HG03520 (cell line): ENCODE results near the gene HSD3B7.
A peak's percentile ranks its signal among the peaks of the same experiment; 100 is the strongest.
"Not testable (repeated sequence)": the region's sequence is repeated elsewhere in the genome, so short reads cannot be mapped to it uniquely, and the experiment has no call there.

Source experiments
- ATAC-seq: cut with Tn5 transposase; IDR thresholded peaks from one replicate; pipeline ENCODE4 v1.9.1; 2021; ENCODE audit warnings: mild to moderate bottlenecking, moderate library complexity; ENCODE audit not compliant: unreplicated experiment

The HSD3B7 gene

DNA sequence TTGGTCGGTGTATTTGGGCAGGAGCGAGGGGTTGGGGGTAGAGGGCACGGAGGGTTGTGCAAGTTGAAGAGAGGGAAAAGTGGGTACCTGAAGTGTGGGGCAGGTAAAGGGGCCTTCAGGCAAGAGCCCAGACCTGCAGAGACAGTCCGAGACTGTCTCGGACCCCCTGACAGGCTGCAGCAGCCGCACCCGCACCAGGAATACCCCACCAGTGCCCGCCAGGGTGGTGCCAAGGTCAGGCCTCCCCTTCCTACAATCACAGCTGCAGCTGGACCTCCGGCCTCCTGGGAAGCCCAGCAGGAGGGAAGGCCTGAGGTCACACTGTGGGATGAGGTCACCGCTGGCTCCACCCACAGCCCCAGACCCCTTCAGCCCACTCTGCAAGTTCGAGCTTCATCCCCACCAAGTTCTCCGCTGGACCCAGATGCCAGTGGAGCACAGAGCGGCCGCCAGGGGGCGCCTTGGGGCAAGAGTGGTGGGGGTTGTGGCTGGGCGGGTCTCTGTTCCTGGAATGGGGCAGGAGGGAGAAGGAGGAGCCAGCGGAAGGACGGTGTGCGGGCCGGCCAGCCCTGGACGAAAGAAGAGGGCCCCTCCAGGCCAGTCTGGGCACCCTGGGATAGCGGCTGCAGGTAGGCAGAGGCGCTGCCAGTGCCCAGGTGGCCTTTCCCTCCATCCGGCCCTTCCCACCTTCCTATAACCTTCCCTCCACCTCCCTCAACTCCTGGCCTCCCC, at the start of gene HSD3B7:
Gene HSD3B7, plus strand, starts transcription at position 539 of the 732 bp plus-strand sequence. CDS start 452 bp downstream, outside the sequence.
- ATAC-seq, result peak; percentile 61

DNA sequence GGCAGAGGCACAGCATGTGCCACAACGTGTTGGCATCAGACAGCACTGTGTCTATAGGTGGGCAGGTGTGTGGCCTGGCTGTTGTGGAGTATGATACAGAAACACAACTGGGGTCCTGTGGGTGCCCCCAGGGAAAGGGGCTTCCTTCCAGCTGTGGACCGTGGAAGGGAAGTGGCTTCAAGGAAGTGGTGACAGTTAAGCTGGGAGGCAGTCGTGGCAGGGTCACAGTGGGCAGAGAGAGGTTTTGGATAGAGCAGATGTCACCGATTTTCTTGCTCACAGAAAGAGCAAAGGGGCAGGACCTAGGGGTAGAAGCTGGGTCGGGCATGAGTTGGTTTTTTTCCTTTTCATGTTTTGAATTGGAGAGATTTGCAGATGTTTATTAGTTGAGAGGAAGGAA, 47.3 kb upstream of the HSD3B7 start:
- no peak for ATAC-seq

DNA sequence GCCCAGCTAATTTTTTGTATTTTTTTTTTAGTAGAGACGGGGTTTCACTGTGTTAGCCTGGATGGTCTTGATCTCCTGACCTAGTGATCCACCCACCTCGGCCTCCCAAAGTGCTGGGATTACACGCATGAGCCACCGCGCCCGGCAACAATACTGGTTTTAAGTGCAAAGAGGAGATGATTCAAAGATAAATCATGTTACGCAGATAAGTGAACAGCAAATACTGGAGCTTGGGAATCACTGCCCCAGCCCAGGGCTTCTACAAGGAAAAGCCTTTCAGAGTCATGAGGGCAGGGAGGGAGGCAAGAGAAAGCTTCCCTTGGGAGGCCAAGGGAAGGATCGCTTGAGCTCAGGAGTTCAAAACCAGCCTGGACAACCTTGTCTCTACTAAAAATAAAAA, 45.4 kb upstream of the HSD3B7 start:
- ATAC-seq, result not testable (repeated sequence)

DNA sequence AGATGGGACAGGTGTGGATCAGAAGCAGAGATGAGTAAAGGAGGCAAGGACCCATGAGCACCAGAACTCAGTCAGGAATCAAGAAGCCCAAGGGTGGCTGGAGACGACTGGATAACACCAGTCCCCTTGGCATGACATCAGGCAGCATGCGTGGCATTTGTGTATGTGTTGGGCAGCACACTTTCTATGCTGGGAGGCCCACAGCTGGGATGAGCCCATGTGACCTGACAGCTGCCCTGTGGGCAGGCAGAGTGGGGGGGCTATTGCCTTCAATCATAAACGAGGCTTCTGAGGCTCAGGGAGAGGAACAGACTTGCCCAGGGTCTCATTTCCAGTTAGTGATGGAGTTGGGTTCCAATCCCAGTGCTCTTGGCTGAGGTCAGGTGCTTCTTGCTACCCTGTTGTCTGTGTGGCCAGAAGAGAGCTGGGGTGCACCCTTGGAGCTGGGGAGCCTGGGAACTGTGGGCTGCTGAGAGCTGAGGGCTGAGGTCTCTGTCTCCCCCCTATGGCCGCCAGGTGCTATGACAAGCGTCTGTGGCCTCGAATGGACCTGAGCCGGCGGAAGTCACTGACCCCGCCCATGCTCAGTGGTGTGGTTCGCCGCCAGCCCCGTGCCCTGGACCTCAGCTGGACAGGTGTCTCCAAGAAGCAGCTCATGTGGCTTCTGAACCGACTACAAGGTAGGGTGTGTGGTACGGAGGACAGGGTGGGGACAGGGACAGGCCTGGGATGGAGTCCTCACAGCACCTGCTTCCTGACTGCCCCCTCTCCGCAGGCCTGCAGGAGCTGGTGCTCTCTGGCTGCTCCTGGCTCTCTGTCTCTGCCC, 43.2 kb upstream of the HSD3B7 start:
- no peak for ATAC-seq

DNA sequence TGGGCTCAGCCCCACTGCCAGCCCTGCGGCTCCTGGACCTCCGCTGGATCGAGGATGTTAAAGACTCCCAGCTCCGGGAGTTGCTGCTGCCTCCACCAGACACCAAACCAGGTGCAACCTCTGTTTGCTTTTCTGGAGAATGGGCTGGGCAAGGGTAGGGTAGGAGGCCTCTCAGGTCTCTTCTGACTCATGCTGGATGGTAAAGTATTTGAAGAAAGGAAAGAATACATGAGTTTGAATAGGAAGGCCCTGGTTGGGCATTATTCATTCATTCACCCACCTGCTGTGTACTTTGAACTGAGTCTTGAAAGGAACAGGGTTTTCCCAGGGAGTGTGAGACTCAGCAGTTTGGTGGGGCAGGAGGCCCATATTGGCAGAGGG, 42.6 kb upstream of the HSD3B7 start:
- no peak for ATAC-seq

DNA sequence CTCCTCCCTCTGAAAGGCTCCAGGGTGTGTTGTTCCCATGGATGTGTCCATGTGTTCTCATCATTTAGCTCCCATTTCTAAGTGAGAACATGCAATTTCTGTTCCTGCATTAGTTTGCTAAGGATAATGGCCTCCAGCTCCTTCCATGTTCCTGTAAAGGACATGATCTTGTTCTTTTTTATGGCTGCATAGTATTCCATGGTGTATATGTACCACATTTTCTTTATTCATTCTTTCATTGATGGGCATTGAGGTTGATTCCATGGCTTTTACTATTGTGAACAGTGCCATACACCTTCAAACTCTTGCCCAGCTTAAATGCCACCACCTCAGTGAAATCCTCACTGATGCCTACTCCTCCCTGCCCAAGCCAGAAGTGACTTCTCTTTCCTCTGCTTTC, 40.7 kb upstream of the HSD3B7 start:
- ATAC-seq, result no peak

DNA sequence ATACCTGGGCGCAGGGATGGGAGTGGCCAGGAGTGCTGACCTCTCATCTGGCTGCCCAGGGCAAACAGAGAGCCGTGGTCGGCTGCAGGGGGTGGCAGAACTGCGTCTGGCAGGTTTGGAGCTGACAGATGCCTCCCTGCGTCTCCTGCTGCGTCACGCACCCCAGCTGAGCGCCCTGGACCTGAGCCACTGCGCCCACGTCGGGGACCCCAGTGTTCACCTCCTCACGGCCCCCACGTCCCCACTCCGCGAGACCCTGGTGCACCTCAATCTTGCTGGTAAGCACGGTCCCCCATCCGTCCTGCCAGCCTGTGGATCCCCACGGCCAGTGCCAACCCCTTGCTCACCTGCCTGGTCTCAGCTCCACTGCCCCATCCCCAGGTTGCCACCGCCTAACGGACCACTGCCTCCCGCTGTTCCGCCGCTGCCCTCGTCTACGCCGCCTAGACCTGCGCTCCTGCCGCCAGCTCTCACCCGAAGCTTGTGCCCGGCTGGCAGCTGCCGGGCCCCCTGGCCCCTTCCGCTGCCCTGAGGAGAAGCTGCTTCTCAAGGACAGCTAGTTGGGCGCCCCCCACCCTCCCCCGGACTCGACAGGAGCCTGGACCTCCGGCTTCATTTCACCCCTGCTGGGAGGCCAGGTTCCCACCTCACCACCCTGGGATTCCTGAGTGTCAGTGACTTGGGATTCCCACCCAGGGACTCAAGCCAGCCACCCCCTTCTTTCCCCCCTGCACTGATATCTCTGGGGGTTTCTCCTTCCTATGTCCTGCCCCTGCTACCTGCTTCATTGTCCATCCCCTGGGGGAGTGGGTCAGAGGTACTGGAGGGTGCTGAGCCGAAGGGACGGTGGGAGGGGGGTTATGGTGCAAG, 38.1 kb upstream of the HSD3B7 start:
- ATAC-seq, result no peak

DNA sequence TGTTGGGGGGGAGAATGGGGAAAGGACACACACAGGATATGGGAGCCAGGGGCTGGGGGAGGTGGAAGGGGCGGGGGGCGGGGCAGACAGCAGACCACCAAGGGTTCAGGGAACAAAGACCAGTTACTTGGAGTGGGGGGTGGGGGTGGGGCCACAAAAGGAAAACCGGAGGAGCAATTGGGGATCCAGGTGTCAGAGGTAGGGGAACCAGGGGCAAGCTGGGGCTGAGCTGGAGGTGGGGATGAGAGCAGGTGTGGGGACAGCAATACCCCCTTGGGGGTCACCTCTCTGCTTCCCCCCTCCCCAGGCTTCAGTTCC, 37.5 kb upstream of the HSD3B7 start:
- no peak for ATAC-seq

DNA sequence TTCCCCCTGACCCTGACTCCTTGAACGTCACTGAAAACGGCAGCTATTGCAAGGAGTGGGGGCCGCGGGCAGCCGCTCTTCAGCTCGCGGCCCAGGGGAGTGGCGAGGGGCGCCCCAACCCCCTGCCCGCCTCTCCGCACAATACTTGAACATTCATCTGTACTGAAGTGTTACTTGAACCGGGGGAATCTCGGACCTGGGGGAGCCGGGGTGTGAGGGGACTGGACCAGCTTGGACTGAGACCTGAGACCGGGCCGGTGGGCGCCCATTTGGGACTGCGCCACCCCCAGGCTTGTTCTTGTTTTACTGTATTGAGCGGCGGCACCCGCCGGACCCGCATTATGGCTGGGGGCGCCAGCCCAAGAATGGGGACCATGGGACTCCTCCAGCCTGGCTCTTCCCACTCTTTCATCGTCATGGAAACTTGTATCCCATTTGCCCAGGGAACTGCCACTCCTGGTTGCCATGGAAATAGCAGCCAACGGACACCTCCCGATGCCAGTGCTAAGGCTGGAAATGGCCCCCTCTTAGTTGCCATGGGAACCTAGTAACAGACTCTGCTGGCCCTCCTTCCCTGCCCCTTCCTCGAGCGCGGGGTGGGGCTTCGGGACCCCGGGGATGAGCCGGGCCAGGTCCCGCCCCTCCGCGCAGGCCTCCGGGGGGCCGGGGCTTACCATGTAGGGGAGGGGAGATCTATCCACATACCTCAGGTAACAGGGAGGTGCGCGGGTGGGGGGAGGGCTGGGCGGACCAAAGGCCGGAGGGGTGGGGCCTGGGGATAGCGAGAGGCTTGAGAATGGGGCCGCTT, 36.9 kb upstream of the HSD3B7 start:
- no peak for ATAC-seq

DNA sequence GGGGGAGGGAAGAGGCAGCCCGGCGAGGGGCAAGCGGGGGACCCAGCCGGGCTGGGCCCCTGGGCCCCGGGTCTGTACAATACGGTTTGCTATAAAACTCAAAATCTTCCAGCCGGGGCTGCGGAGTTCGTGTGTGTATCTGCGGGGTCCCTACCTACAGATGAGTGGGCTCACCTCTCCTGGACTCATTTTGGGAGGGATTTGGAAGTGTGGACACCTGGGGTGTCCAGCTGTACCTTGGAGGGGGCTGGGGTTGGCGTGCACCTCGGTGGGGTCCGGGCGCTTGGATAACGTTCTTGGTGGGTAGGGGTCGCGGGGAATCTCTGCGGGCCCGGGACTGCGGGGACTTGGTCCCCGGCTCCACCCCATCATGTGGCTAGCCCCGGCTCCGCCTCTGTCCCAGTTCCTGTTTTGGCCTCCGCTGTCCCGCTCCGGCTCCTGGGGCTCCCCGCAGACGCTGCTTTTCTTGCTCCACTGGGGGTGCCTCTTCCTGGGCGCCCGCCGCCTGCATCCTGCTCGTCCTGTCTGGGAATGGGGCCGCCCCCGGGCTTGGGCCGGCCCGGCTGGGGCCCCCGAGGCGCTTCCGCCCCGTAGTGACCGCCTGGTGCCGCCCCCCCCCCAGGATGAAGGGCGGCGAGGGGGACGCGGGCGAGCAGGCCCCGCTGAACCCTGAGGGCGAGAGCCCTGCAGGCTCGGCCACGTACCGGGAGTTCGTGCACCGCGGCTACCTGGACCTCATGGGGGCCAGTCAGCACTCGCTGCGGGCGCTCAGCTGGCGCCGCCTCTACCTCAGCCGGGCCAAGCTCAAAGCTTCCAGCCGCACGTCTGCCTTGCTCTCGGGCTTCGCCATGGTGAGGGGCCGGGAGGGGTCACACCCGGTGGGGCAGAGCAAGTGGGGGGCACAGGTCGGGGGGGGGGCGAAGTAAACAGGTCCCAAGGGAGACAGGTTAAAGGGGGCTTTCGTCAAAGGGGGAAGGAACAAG, 36.0 kb upstream of the HSD3B7 start, which contains the start of gene ORAI3:
Gene ORAI3, plus strand, starts transcription at position 402 of the 983 bp plus-strand sequence. Its CDS starts 222 bp downstream, at position 624.
- peak; percentile 65 for ATAC-seq

DNA sequence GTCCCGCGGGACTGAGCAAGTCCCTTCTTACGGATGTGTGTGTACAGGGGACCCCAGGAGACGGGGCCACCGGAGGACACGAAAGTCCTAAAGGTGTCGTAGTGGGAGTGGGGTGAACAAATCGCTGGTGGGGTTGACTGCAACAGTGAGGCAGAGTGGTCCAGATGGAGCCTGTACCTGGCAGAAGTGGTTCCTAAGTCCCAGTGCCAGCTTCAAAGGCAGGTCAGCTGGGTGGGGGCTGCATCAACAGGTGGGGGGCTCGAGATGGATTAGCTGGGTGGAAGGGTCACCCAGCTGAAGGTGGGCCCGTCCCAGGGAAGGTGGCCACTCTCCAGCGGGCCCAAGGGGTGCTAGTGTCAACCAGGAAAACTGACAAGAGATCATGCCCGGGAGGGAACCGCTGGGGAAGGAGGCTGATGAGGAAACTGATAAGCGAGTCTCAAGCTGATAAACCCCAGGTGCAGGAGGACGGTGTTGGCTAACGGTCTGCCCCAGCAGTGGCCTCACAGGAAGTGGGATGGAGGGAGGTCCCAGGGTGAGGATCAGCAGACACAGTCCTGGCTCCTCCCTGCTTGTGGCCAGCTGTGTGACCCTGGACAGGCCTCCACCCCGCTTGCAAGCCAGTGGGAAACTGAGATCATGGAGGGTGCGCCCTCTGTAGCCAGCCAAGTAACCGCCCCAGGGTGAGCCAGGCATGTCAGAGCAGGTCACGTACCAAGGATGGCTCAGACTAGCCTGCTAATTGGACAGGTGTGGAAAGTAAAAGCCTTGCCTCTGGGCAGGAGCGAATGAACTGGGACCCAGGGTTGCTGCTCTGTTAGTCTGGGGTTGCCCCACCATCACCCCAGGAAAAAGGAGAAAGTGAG, 35.1 kb upstream of the HSD3B7 start:
- ATAC-seq, result peak; percentile 41

DNA sequence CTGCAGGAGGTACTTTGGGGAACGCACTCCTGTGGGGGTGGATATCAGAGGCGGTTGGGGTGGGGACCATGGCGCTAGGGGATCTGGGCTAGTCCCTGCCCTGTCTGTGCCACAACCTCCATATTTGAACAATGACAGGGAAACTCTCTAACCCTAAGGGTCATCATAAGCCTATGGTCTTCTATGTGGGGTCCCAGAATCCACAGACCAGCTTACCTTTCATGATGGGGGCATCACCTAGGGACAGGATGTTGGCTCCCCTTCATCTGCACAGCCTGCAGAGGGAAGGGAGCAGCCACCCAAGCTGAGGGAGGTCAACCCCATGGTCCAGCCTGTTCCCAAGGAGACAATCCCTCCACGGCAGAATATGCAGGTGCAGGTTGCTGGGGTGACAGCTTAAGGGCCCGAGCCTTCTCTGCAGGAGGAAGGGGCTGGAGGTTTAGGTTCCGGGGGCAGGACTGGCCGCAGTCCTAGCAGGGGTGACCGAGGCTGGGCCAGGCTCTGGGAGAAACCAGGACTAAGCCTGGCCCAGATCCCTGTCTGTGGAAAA, 34.4 kb upstream of the HSD3B7 start:
- no peak for ATAC-seq

DNA sequence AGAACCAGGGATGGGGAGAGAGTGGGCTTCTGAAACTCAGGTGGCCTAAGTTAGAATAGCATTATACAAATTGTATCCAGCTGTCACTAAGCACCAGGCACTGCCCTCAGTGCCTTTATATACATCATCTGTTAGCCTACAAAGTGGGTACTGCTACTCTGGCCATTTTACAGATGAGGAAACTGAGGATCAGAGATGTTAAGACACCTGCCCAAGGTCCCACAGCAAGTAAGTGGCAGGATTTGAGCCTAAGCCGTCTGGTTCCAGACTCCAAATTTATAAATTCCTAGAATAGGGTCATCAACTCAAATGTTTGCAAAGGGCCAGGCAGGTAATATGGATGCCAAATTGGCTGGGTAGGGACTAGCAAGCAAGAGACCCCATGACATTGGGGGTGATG, 33.8 kb upstream of the HSD3B7 start:
- ATAC-seq, result no peak

DNA sequence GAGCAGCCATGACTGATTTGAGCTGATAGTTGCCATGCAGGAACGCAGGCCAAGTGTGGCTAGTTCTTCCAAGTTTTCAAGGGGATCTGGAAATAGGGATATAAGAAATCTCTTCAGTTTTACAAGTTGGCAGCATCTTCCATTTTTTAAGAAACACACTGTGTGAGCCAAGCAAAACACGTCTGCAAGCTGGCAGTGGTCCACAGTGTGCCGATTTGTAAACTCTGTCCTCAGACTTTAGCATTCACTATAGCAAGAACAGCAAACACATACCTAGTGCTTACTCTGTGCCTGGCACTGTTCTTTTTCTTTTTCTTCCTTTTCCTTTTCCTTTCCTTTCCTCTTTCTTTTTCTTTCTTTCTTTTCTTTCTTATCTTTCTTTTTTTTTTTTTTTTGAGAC, 33.3 kb upstream of the HSD3B7 start:
- no peak for ATAC-seq

DNA sequence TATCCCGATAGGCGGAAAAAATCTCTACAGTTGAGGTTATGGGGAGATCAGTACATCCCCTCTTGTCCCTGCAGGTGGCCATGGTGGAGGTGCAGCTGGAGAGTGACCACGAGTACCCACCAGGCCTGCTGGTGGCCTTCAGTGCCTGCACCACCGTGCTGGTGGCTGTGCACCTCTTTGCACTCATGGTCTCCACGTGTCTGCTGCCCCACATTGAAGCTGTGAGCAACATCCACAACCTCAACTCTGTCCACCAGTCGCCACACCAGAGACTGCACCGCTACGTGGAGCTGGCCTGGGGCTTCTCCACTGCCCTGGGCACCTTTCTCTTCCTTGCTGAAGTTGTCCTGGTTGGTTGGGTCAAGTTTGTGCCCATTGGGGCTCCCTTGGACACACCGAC, 31.9 kb upstream of the HSD3B7 start:
- no peak for ATAC-seq

DNA sequence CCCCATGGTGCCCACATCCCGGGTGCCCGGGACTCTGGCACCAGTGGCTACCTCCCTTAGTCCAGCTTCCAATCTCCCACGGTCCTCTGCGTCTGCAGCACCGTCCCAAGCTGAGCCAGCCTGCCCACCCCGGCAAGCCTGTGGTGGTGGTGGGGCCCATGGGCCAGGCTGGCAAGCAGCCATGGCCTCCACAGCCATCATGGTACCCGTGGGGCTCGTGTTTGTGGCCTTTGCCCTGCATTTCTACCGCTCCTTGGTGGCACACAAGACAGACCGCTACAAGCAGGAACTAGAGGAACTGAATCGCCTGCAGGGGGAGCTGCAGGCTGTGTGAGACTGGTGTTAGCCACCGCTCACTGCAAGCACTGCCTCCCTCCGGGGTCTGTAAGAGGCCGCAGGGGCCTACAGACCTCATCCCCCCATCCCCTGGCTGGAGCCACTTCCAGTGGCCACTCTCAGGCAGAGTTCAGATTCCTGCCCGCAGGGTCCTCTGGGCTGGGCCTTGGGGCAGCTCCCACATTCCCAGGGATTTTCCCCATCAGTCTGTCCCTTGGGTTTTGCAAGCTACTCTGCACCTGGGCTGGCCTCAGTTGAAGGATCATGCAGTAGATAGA, 31.4 kb upstream of the HSD3B7 start:
- ATAC-seq, result no peak

DNA sequence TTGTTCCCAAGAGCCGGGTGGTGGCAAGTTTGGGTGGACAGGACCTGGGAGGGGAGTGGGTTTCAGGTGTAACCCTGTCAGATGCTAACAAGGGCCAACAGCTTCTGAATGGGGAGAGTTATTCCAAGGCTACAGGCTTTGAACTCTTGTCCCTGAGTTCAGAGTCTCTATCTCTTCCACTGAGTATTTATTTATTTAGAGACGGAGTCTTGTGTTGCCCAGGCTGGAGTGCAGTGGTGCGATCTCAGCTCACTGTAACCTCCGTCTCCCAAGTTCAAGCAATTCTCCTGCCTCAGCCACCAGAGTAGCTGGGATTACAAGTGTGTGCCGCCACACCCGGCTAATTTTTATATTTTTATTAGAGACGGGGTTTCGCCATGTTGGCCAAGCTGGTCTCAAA, 30.0 kb upstream of the HSD3B7 start:
- no peak for ATAC-seq
